Suppressor macrophage (primary cell): Measurements from ENCODE around the gene HOXC11.

ENCODE experiments used
- DNase-seq, 4 experiments: peaks; one replicate each; pipeline ENCODE4 v3.0.0-alpha.2; 2020 to 2022

The HOXC11 gene

DNA sequence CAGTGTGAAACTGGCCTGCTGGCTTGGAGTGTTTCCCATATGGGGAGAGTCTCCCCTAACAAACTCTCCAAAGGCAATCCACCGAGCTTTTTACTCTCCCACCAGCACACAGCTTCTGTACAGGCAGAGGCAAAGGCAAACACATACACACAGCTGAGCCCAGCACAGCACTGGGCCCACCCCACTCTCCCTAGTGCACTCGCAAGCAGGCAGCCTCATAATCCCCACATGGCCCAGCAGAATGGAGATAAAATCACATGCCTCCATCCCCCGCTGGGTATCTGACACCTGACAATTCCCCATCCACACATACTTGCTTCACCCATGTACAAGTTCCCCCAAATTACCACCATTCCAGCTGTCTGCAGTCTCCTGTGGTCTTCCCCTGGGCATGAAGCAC is 14.8 kb upstream of the HOXC11 start:
- no peak for DNase-seq

DNA sequence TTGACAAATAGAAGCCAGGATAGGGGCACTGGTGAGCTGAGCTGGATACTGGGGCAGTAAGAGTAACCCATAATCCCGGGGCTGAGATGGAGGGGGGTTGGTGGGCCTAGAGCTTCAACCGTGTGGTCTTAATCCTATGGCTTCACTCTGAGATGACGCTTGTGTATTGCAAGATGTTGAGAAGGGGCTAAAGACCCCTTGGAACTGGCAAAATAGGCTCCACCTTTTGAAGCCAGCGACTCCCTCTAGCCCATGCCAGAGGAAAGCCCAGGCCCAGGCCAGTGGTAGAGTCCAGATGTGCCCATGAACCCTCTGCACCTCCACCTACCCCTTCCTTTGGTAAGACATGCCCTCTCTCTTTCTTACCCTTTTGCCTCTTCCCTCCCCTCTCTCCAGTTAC is 13.6 kb upstream of the HOXC11 start:
- no peak for DNase-seq

DNA sequence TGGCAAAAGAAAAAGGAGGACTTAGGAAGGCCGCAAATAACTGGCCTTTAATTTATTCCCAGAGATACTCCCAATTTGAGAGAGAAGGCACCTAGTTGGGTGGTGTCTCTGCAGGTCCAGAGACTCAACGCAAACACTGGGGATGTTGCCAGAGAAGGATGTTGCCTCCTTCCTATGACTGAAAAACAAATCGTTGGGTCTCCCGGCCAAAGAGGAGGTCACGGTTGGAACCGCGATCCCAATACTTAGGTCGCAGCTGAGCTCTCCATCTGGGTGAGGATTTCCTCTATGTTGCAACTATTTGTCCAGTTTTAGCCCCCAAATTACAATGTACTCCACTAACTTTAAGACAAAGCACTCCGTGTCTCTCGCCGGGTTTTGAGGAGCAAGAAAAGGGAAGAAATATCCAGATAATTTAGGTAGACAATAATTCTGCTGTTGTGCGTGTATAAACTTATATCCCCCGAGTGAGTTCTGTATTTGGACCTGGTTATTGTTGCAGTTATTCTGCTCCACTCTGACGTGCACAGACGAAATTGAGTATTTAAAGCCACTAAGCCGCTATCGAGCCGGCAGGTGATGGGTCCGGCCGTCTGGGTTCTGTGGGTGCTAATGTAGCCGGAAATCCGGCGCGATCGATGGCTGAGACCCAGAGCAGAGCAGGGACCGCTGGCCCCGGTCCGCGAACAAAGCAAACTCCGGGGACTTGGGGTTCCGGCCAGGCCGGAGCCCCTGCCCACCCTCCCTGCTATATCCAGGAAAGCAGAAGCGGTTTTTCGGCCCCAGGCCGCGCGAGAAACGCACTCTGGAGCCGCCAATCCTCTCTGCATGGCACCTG is 12.5 kb upstream of the HOXC11 start:
- no peak for DNase-seq

DNA sequence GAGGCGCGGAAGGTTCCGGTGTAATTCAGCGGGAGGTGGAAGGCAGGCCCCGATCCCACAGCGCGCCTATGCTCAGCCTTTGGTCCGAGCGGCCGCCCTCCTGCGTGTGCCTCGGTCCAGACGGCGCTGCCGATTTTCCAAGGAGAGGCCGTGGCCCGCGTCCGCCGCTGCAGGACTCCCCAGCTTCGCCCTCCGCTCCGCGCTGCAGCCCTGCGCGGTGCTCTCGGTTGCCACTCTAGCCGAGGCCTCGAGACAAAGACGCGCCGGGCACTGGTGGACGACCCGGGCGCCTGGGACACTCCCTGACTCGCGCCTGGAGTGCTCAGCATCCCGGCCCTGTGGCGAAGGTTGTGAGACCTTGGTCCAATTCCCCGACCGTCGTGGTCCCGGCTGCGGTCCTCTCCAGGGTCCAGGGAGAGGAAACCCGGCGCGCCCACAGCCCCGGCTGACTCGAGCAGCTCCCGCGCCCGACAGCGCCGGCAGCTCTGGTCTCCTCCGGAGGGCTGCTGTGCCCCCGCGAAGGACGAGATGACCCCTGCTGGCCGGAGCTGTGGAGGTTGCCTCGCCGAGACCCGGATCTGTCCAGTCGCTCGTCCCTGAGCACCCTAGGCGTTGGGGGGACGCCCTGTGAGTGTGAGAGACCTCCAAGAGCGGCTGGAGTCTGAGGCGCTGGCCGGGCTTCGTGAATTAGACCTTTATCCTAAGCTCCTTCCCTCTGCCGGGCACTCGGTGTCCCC is 11.7 kb upstream of the HOXC11 start:
- no peak for DNase-seq

DNA sequence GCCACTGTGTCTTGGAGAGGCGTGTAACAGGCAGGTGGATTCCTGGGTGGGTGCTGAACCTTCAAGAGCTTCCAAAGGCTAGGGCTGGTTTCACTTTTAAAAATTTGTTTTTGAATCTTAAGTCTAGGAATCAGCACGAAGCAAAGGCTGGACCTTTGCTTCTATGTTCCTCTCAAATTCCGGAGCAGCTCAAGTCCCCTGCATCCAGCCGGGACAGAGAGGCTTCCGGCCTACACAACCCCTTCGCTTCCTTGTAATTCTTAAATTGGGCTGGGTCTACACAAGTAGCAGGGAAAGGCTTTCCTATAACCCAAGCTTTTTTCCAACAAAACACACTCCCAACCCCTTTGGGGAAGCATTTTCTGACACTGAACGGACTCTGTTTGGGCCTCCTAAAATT is 9.9 kb upstream of the HOXC11 start:
- no peak for DNase-seq

DNA sequence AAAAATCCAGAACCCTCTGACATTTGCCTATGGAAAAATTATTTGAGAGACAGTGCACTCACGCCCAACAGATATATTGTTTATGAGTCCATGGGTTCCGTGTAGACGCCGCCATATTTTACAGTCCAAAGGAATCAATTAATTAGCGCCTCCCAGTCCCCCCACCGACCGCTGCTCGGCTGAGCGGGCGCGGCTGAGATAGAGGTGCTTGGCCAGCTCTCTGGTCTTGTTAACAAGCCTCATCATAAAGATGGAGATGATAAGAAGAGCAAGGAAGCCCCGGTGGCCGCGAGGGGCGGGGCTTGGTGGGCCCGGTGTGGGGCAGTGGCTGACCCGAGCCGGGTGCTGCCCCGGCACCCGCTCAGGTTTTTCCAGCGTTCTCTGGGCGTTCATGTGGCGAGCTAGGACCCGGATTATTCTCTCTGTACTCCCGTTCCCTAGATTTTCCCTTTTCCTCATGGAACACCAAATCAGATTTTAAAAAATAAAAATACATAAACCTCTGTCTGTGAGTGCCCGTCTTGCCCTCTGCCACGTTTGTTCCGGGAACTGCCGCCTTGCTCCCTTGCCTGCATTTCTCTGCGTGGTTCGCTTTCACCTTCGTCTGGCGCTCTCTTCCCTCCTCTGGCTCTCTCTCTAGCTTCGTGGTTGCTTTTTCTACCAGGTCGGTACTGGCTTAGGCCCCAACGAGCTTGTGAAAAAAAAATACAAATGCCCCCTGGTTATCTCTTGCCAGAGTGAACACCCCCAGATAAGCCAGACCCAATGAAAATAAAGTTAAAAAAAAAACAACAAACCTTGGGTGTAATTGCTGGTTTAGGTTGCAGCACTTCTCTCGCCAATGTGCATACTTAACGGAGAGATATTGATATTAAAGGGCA is 9.3 kb upstream of the HOXC11 start:
- no peak for DNase-seq

DNA sequence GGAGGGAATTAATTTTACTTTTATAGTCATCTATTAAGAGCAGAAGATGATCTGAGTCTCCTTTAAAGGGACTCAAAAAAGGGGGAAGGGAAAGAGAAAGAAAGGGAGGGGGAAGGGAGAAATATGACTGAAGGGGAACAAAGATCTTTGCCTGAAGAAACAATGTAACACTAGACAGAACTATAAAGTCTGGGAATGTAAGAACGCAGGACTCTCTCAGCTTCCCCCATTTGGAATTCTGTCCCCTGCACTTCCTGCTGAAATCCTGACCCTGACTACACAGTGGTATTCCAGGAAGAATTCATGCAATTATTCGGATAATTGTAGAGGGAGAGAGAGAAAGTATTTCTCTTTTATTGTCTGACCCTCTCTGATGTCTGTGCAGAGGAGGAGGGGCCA is 8.6 kb upstream of the HOXC11 start:
- DNase-seq: no peak

DNA sequence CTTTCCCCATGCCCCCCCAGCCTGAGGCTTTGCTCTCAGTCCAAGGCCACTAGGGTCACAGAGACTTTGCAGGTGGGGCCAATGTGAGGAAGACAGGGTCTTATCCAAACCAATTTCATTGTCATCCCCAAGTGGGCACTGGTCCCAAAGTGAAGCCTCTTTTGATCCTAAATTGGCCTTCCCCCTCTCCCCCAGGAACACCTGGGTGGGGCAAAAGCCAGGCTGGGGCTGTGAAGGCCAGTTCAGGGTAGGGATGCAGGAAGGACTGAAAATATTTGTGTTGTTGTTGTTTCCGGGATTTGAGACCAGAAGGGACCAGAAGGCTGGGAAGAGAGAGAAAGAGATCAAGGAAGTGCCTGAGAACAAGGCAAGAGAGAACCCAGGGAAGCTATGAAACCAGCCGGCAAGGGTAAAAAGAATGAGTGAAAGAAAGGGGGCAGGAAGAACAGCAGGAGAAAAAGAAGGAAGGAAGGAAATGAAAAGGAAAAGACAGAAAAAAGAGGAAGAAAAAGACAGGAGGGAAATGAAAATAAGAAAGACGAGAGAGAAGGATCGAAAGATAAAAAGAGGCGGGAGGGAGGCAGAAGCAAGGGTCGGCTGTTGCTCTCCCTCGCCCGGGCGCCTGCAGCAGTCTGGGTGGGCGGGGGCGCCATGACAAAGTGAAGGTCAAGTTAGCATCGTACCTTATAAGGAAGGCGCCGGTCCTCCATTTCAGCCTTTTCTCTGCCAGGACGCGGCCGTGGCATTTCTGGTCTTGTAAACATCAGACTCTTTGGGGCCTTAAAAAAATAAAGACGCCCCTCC is 7.4 kb upstream of the HOXC11 start:
- no peak for DNase-seq

DNA sequence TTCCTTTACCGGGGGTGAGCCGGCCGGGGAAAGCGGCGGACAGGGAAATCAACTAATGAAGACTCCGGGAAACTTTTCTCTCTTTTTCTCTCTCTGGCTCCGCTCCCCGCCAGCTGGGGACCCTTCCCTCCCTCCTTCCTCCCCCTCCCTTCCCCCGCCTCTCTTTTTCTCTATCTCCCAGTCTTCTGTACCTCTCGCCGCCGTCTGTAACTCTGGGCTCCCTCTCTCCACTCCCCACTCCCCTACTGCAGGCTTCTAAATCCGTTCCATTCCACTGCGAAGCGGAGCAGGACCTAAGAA is 6.9 kb upstream of the HOXC11 start:
- no peak for DNase-seq

DNA sequence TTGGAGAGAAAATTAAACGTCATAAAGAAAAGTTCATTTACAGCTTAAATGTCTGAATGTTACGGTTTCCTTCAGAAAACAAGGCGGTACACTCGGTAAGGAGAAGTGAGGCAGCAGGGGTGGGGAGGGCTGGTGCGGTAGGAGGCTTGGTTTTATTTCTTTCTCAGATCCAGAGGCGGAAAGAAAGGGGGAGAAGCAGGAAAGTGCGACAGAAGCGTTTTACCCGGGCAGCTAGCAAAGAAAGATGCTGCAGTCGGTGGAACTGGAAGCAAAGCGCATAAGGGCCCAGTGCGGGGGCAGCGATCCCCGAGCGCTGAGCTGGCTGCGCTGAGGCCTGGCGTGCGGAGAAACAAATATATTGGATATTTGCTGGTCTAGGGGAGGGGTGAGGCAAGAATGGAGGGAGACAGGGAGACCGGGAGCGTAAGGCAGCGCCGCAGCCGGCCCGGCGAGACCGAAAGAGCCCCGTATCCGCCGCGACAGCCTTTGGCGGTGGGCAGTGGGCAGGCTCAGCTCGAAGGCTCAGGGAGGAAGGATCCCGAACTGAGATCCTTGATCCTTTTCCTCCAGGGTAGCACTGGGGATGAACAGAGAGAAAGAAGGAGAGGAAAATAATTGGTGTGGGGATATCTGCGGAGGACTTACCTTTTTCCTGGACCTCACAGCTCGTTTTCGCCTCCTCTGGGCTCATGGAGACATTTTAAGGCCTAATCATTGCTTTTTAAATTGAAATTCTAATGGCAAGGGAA is 6.4 kb upstream of the HOXC11 start:
- DNase-seq: no peak

DNA sequence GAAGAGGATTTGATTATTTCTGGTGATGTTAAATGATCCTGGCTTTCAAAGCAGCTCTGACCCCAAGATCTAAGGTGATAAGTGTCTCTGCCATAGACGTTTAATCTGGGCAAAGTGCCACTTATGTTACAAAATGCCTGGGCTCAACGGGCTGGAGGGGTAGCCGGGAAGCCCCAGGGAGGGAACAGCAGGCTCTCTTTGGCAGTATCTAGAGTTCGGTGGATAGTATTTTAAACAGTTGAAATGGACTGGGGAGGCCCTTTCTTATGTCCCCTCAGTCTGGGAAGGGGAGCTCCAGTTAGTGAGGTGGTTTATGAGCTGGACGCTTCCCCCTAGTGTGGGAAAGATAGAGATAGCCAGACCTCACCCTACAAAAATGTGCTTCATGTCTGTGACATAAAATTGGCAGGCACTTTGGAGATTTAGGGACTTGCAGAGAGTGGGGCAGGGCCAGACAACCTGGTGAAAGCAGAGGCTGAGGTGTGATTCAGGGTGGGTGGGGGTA is 5.5 kb upstream of the HOXC11 start:
- no peak for DNase-seq

DNA sequence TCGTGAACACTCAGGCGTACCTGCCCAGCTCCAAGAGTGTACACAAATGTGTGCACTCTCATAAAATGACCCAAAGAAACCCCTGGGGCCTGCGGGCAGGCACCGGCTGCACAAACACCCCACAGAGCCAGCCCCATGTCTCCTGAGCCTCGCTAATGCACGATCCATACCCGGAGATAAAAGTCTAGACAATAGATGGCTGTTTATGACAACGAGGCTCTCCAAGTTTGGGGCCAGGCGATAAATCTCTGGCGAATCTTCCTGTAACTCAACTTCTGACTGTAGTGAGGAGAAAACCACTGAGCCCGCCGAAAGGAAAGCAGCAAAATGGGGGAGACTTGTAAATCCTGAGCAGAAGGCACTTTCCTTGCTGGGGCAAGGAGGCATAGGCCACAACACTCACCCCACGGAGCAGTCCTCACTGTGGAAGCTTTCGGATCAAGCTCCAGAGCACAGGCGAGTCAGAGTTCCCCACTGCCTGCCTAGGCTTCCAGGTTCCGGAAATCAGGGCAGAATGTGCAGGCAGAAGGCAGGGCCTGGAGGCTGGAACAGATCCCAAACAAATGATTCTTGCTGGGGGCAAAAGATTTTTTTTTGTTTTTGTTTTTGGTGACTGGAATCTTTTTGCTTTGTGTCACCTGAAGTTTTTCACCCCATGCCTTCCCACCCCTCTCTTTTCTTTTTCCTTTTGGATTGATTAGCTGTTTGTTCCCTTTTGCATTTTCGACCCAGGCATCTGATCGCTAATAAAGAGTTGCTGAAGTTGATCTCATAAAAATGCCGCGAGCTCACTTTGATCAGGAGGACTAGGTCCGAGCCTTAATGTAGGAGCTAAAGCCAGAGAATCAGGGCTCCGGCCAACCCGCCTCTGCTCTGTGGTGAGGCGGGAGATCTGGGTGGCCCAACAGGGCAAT is 4.5 kb upstream of the HOXC11 start:
- DNase-seq: no peak

DNA sequence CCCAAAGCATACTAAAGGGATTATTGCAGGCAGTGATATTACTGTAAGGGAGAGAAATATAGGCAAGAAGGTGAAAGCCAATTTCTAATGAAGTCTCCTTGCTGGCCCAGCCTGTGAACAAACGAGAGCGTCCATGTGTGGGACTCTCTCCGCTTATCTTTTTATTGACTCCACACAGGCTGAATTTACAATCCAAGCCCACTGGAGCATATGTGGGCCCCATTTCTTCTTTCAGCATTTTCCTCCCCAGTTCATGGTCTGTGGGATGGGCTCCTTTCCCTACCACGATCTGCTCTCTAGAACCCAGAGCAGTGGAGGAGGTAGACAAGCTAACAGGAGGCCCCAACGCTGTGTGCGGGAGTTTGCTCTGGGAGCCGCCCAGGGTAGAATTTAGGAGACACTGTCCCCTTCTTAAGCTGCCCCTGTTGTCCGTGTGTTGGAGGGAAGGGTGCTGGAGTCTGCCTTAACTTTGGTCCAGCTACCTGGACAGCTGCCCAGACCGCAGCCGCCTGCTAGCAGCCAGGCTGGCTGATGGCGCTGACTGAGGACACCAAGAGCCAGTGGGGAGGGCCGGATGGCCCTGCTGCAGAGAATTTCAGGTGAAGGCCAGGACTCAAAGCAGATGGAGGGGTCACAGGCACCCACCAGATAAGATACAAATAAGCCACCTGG is 3.2 kb upstream of the HOXC11 start:
- no peak for DNase-seq

DNA sequence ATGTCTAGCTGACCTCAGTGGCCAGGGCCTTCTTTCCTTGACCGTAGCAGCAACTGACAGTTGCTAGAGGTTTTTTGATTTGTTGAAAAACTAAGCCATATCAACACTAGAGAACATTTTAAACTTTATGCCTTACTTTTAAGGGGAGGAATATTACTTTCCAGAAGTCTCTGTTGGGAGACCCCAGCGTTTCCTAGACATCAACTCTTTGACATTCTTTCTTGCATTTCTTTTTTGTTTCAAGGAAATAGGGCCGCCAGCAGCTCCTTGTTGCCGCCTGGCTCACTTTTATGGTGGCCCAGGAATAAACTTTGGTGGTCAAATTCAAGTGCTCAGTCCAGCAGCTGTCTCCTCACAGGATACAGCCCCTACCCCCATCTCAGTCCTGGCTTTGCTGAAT is 2.5 kb upstream of the HOXC11 start:
- DNase-seq: no peak

DNA sequence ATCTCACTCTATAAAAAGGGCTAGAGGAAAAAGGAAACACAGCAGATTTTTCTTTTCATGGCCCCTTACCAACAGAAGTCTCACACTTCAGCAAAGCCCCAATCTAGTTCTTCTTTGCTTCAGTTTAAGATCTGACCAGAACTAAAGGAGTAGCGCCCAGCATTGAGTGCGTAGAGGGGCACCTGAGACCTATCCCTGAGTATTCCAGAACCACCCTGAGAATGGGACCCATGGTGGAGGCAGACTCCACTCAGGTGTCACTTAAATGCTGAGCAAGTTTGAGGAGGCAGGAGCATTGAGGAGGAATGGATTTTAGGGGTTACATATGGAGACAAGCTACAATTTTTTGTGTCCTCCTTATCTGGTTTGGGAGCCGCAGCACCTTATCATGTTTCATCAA is 1.8 kb upstream of the HOXC11 start:
- DNase-seq: no peak

DNA sequence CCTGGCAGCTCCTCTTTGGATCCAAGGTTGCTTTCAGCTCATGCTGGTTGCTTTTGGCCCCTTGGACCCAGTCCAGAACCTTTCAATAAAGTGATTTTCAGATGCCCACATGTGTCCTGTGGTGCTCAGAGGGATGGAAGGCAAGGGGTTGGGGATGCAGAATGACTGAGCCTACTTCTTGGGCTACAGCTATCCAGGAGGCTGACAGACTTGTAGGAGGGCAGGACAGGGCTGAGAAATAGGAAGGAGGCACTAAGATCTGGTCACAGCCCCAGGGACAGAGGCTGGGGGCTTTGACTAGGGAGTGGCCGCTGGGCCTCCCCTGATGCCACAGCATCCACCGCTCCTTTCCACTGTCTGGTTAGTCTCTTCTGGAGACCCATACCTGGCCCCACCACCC is 1.2 kb upstream of the HOXC11 start:
- no peak for DNase-seq

DNA sequence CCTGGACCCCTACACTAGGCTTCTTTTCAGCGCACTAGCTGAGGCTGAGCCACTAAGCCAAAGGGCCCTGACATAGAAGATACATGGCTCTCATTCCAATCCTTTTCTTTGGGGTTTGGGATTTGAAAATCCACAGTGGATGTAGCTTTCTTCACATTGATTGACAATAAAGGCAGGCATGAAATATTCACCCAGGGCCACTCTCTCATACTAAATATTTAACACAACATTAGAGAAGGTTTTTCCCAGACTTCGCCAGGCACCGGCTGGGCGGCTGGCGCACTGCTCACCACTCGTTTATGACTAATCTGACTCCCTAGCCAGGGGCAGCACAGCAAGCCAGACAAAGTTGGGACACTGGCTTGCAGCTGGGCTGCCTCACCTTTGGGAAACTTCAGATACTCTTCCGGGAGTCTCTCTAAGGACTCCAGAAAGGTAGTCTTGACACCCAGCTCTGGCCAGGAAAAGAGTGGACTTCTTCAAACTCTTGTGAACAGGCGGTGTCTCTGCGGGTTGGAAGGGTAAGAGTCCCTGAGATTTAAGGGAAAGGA is 699 bp upstream of the HOXC11 start:
- DNase-seq: no peak

DNA sequence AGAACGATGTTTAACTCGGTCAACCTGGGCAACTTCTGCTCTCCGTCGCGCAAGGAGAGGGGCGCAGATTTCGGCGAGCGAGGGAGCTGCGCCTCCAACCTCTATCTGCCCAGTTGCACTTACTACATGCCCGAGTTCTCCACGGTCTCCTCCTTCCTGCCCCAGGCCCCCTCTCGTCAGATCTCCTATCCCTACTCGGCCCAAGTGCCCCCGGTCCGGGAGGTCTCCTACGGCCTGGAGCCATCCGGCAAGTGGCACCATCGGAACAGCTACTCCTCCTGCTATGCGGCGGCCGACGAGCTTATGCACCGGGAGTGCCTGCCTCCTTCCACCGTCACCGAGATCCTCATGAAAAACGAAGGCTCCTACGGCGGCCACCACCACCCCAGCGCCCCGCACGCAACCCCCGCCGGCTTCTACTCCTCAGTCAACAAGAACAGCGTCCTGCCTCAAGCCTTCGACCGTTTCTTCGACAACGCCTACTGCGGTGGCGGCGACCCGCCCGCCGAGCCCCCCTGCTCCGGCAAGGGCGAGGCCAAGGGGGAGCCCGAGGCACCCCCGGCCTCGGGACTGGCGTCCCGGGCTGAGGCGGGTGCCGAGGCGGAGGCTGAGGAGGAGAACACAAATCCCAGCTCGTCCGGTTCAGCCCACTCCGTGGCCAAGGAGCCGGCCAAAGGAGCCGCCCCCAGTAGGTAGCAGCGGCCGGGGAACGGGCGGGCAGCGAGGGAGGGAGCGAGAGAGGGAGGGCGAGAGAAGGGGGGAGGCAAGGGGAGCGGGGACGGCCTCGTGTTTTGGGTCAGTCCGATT is 513 bp downstream of the HOXC11 start:
- DNase-seq: no peak
